Caco-2 (cell line): ENCODE measurements around the gene SMCO3. TPM values are rescaled to one million over a fixed set of nuclear protein-coding genes. Genes with fewer than 3 reads are reported as not detected.

Experiments used
- BruUV-seq: library from RNA; stranded (reverse); fragments of 400-500 nt; replicated peaks from 2 replicates; lab custom pipeline; 2021; lab: Mats Ljungman, UMichigan
- CTCF ChIA-PET: fragments of 300-600 bp; sonication (Branson Sonifier 250); formaldehyde crosslinking; loops from one replicate; lab custom pipeline; 2022; ENCODE audit warnings: antibody characterized with exemption; lab: Charles Lee
- POLR2A ChIA-PET: fragments of 300-600 bp; sonication (Branson Sonifier 250); formaldehyde crosslinking; loops from one replicate; lab custom pipeline; 2022; ENCODE audit warnings: antibody characterized with exemption; lab: Charles Lee
- DNase-seq, 2 experiments: peaks; one replicate each; pipeline versions ENCODE4 v3.0.0 to v3.0.0-alpha.2; 2020 to 2022
- H3K27me3 ChIP-seq: replicated peaks from 2 replicates; pipeline ENCODE4 v1.6.0; 2011; ENCODE audit warnings: low read length; ENCODE audit not compliant: control insufficient read depth, insufficient read depth
- H3K36me3 ChIP-seq: 2 replicates; pipeline ENCODE4 v1.5.1; 2011; ENCODE audit warnings: low read length; ENCODE audit not compliant: control insufficient read depth, insufficient read depth
- H3K4me1 ChIP-seq: fragments of 250-450 bp; sonication (Bioruptor Pico); 2 replicates; pipeline ENCODE4 v1.5.1; 2020; ENCODE audit warnings: mild to moderate bottlenecking
- H3K4me3 ChIP-seq: 2 replicates; pipeline ENCODE4 v1.5.1; 2011; ENCODE audit warnings: low read depth, mild to moderate bottlenecking, control low read depth, low read length
- H3K9me3 ChIP-seq: fragments of 250-450 bp; sonication (Bioruptor Pico); 2 replicates; pipeline ENCODE4 v1.5.1; 2020; ENCODE audit warnings: mild to moderate bottlenecking, moderate library complexity
- H3K27ac Mint-ChIP-seq: one replicate; pipeline ENCODE4 v1.8.0; 2022; ENCODE audit warnings: mixed read lengths; ENCODE audit not compliant: unreplicated experiment
- H3K27me3 Mint-ChIP-seq: one replicate; pipeline ENCODE4 v1.8.0; 2022; ENCODE audit warnings: mixed read lengths; ENCODE audit not compliant: insufficient read depth, unreplicated experiment
- H3K36me3 Mint-ChIP-seq: one replicate; pipeline ENCODE4 v1.8.0; 2022; ENCODE audit warnings: mild to moderate bottlenecking, mixed read lengths; ENCODE audit not compliant: insufficient read depth, unreplicated experiment
- H3K4me1 Mint-ChIP-seq: one replicate; pipeline ENCODE4 v1.8.0; 2022; ENCODE audit warnings: low read depth, mixed read lengths; ENCODE audit not compliant: unreplicated experiment
- H3K4me3 Mint-ChIP-seq: one replicate; pipeline ENCODE4 v1.8.0; 2022; ENCODE audit warnings: mild to moderate bottlenecking, moderate library complexity, mixed read lengths; ENCODE audit not compliant: unreplicated experiment
- H3K9me3 Mint-ChIP-seq: one replicate; pipeline ENCODE4 v1.8.0; 2022; ENCODE audit warnings: mixed read lengths; ENCODE audit not compliant: unreplicated experiment
- intact Hi-C: fragments of 100-400 bp; cut with micrococcal nuclease; formaldehyde crosslinking; loops from one replicate; pipeline ENCODE4 v1.10.0; 2022; ENCODE audit not compliant: unreplicated experiment
- total RNA-seq: library from RNA; stranded (reverse); gene quantifications from 2 replicates; pipeline ENCODE4 v1.2.3, GENCODE V29; 2022
- TF ChIP-seq, protein P1 (sequence below), 2 experiments: fragments of 200-600 bp in 1 of 2; IDR thresholded peaks; 1 replicate in 1 of 2; 2 replicates in 1 of 2; pipeline versions ENCODE4 v1.5.1 to v1.8.0; 2011 to 2022; ENCODE audit warnings: antibody characterized with exemption in 1 of 2, control low read depth in 1 of 2, inconsistent platforms in 1 of 2, low read depth in 1 of 2, low read length in 1 of 2, mild to moderate bottlenecking in 1 of 2, moderate library complexity in 1 of 2; ENCODE audit not compliant: insufficient read depth in 1 of 2, severe bottlenecking in 1 of 2, unreplicated experiment in 1 of 2

SMCO3 gene
- total RNA-seq, 1 experiment from 2014 or later: not detected

GRCh38 chr12:14769466-14769968, 44.5 kb downstream of the SMCO3 start:
- Histone ChIP-seq H3K27me3 (no peaks in the 10 kb centered on the region), H3K36me3 (peaks cover 2% of the 10 kb centered on the region; the same call in 1 of the 2 replicates), H3K4me1 (peaks cover 13% of the 10 kb centered on the region; the same call in 1 of the 2 replicates), H3K9me3 (peaks cover 16% of the 10 kb centered on the region), H3K4me3 (peak overlapping the region; percentile 96)
- ChIA-PET POLR2A (interaction anchor here (0.7 to 3.0 kb wide), 2 partner anchors 18 to 34 kb away, joined by 5 to 42 read pairs; partner anchors contain the start of genes C12orf60 and WBP11), CTCF (interaction anchor here (1.2 to 3.0 kb wide), 3 partner anchors 12 to 140 kb away, joined by 3 to 16 read pairs (median 5); partner anchors contain the start of genes C12orf60 and WBP11)
- Mint-ChIP-seq H3K4me1 (peaks cover 20% of the 10 kb centered on the region), H3K27ac (peak overlapping the region; percentile 96), H3K36me3 (peaks cover 82% of the 10 kb centered on the region), H3K4me3 (peak overlapping the region; percentile 90), H3K27me3 (no peaks in the 10 kb centered on the region), H3K9me3 (peaks cover 11% of the 10 kb centered on the region)
- intact Hi-C loops: loop anchor here (1.0 kb wide), 1 partner anchor 139 kb away; no protein-coding TSS in a partner anchor
- TF ChIP-seq, protein P1, sequence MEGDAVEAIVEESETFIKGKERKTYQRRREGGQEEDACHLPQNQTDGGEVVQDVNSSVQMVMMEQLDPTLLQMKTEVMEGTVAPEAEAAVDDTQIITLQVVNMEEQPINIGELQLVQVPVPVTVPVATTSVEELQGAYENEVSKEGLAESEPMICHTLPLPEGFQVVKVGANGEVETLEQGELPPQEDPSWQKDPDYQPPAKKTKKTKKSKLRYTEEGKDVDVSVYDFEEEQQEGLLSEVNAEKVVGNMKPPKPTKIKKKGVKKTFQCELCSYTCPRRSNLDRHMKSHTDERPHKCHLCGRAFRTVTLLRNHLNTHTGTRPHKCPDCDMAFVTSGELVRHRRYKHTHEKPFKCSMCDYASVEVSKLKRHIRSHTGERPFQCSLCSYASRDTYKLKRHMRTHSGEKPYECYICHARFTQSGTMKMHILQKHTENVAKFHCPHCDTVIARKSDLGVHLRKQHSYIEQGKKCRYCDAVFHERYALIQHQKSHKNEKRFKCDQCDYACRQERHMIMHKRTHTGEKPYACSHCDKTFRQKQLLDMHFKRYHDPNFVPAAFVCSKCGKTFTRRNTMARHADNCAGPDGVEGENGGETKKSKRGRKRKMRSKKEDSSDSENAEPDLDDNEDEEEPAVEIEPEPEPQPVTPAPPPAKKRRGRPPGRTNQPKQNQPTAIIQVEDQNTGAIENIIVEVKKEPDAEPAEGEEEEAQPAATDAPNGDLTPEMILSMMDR (IDR thresholded peaks at IDR 0.05; ENCODE audit: insufficient read depth in 1 of 2, low read depth in 1 of 2, low read length in 1 of 2, severe bottlenecking in 1 of 2, unreplicated experiment in 1 of 2): peak in 1 of 2 experiments; percentile 39
- no TSS peak for BruUV-seq
- peak; percentile 69 to 71 for DNase-seq

- Mint-ChIP-seq H3K27ac (peak overlapping the region; percentile 96), H3K27me3 (no peaks in the 10 kb centered on the region), H3K9me3 (peaks cover 11% of the 10 kb centered on the region), H3K36me3 (peaks cover 79% of the 10 kb centered on the region), H3K4me3 (peak overlapping the region; percentile 90), H3K4me1 (peaks cover 20% of the 10 kb centered on the region)
- Histone ChIP-seq H3K4me1 (peaks cover 13% of the 10 kb centered on the region; the same call in 1 of the 2 replicates), H3K27me3 (no peaks in the 10 kb centered on the region), H3K9me3 (peaks cover 16% of the 10 kb centered on the region), H3K36me3 (peaks cover 2% of the 10 kb centered on the region; the same call in 1 of the 2 replicates), H3K4me3 (peak overlapping the region; percentile 96)
- ChIA-PET POLR2A (interaction anchor here (0.7 to 3.0 kb wide), 2 partner anchors 19 to 34 kb away, joined by 5 to 42 read pairs; partner anchors contain the start of genes C12orf60 and WBP11), CTCF (interaction anchor here (3.0 kb wide), 1 partner anchor 34 kb away, joined by 16 read pairs; the partner anchor contains the start of genes C12orf60 and WBP11)
- TF ChIP-seq, protein P1 (IDR thresholded peaks at IDR 0.05; ENCODE audit: insufficient read depth in 1 of 2, low read depth in 1 of 2, low read length in 1 of 2, severe bottlenecking in 1 of 2, unreplicated experiment in 1 of 2): no peak
- DNase-seq: no peak
- no TSS peak for BruUV-seq
- intact Hi-C loops: loop anchor here (1.0 kb wide), 1 partner anchor 139 kb away; no protein-coding TSS in a partner anchor
These were observed 45.1 kb downstream of the SMCO3 start for GRCh38 chr12:14768823-14769405.

DNA sequence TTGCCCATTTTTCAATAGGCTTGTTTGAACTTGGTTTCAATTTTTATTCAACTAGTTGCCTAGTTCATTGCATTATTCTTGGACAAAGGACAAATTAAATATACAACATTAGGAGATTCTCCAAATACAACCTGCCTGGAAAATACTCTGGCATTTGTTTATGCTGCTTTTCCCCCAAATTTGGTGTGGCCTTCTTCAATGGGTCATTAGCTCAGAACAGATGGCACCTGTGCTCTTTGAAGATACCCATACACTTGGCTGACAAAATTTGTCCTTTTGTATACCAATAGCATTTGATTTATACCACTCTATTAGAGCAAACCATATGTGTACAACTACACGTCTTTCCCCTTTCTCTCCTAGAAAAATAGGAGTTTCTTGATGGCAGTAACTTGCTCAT, 46.4 kb downstream of the SMCO3 start:
- Histone ChIP-seq H3K36me3 (peaks cover 2% of the 10 kb centered on the region; the same call in 1 of the 2 replicates), H3K9me3 (peaks cover 13% of the 10 kb centered on the region; the same call in 1 of the 2 replicates), H3K4me1 (peaks cover 13% of the 10 kb centered on the region; the same call in 1 of the 2 replicates), H3K27me3 (no peaks in the 10 kb centered on the region), H3K4me3 (no peak overlapping the region)
- intact Hi-C loops: no loop called here
- Mint-ChIP-seq H3K27me3 (no peaks in the 10 kb centered on the region), H3K4me3 (no peak overlapping the region), H3K27ac (peak overlapping the region; percentile 65), H3K9me3 (peaks cover 11% of the 10 kb centered on the region), H3K4me1 (peaks cover 20% of the 10 kb centered on the region), H3K36me3 (peaks cover 77% of the 10 kb centered on the region)
- TF ChIP-seq, protein P1 (IDR thresholded peaks at IDR 0.05; ENCODE audit: insufficient read depth in 1 of 2, low read depth in 1 of 2, low read length in 1 of 2, severe bottlenecking in 1 of 2, unreplicated experiment in 1 of 2): no peak
- POLR2A ChIA-PET: no interaction called here
- CTCF ChIA-PET: no interaction called here
- no peak for DNase-seq
- BruUV-seq: no TSS peak
